ENCODE measurements around the gene SLC40A1.
"Not testable (repeated sequence)": the region's sequence is repeated elsewhere in the genome, so short reads cannot be mapped to it uniquely, and the experiment has no call there.

SLC40A1 gene

GRCh38 chr2:189580658-189581353 lies at the start of gene SLC40A1:
Gene SLC40A1, minus strand, starts transcription at chr2:189580786. Its CDS starts 326 bp downstream, at chr2:189580460.
- peak; percentile 81 for DNase-seq

GRCh38 chr2:189629531-189630453 lies 49.2 kb upstream of the SLC40A1 start:
- DNase-seq: no peak

DNA sequence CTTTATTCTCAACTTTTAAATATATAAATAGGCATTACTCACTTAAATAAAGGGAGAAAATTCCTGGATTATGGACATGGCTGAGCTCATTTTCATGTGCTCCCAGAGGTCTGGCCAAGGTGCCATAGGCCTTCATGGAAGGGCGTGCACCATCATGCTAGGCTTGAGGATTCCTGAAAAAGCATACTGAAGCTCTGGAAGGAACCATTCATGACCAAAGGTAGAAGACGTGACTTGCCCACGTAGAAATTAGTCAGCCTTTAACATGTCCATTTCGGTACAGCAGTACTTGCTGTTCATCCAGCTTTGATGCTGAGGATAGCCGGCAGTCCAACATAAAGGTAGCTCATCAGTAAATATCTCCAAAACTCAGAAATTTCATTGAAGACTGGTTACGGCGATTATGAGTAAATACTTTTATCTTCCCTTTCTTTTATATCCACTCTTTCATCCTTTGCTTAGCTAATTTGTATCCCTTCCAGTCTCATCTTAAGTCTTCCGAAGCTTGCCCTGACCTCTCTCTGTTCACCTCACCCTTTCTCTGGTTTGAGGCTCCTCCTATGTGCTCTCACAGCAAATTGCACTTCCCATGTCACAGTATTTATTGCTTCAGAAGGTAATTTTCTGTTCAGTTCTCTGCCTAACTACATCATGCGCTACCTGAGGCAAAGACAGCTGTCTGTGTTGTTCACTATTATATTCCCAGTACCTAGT lies 48.4 kb upstream of the SLC40A1 start:
- DNase-seq: no peak

DNA sequence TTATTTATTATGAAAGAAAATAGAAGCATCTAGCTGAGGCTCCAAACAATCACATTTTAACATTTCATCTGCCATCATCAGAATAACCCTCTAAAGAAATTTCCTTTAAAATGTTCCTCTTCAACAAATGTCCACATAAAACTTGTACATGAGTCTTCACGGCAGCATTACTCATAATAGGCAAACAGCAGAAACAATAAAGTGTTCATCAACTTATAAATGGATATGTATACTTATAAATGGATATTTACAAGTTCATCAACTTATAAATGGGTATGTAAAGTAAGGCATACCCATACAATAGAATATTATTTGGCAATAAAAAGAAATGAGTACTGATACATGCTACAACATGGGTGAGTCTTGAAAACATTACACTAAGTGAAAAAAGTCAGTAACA lies 47.2 kb upstream of the SLC40A1 start:
- DNase-seq: no peak

- DNase-seq: no peak
Measured at GRCh38 chr2:189625636-189626035, 45.0 kb upstream of the SLC40A1 start.

DNA sequence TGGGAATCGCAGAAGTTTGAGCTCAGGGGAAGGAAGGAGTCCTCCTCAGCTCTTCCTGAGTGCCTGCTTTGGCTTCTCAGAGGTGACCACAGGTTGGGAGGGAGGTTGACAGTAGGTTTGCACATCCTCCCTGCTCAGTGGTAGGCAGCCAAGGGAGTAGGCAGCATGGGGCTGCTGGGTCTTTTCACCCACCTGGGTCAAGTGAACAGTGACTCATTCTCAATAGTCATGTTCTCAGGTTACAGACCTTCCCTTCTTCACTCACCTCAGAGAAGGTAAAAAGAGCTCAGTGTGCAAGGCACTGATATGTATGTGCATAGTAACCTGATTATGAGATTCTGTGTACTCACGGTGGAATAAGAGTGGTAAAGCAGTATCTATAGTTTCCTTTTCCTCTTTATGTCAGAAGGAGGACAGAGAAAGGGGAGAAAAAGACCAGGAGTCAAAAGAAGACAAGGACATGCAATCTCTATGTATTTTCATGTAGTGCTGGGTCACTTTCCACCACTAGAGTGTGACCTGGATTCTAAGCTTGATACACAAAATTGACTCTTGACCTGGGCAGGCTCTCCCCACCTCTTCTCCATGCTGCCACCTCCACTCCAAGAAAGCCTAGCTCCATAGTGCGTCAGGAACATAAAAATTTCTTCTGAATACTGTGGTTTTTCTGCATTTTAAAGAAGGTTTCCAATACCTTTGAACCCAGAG lies 44.2 kb upstream of the SLC40A1 start:
- no peak for DNase-seq

DNA sequence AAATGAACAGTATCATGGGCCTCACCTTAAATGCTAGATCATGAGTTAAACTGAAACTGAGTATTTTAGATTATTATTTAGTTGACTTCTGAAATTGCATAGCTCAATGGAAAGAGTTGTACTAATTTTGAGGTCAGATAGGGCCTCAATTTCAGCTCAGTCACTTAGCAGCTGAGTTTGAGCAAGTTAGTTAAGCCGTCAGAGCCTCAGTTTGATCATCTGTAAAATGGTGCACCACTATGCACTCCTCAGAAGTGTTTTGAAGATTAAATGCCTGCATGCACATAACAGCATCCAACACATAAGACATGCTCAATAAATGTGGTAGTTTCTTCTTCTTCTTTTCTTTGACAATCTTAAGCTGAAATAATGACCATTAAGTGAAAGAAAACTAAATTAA lies 42.5 kb upstream of the SLC40A1 start:
- DNase-seq: no peak

DNA sequence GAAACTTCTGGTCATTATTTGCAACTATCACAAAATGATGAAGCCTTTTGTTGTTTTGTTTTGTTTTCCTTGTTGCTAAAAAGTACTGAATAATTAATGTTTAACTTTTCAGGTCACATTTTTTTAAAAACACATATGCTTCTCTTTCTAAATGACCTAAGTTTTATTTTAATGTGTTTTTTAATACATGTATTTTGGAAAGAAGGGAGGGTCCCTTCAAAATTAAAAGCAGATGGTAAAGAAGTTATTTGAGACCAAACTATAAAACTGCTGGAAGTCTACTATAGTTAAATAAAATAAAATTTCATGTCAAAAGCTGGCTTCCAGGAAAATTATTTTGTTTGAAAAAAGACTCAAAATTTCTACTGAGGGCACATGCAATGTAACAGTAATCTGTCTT lies 41.2 kb upstream of the SLC40A1 start:
- no peak for DNase-seq

- no peak for DNase-seq
Measured at GRCh38 chr2:189618197-189618596, 37.6 kb upstream of the SLC40A1 start.

DNA sequence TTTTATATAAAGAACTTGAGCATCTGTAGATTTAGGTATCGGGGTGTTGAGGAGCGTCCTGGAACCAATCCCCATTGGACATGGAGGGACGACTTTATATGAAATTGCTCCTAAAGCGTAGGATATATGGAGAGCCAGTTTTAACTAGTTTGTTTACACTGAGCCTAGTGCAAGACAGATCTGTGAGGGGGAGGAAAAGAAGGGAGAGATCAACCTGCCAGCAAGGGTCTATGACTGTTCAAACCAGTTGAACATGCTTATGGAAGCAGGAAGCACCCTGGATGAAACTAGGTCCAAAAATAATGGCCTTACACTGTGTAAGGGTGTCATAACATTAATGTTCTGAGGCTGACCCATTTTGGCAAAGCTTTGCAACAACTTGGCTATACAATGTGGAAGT lies 34.0 kb upstream of the SLC40A1 start:
- DNase-seq: no peak

GRCh38 chr2:189613650-189614420 lies 33.2 kb upstream of the SLC40A1 start:
- DNase-seq: no peak

- DNase-seq: no peak
Measured at GRCh38 chr2:189613077-189613636, 32.6 kb upstream of the SLC40A1 start.

DNA sequence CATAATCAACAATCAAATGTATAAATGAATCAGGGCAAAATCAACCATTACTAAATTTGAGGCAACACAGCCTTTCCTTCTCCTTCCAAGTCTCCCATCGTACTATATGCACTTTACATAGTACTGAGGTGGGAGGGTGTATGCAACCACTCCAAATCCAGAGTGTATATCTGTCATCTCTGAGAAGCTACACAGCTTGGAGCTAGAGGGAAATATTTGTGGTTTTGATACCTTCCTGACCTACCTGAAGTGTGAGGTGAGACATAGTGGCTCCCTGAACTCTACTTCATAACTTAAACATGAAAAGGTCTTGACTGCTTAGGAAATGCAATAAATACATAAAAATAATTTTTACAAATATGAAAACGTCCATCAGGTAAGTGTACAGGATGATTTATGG lies 30.1 kb upstream of the SLC40A1 start:
- DNase-seq: no peak

DNA sequence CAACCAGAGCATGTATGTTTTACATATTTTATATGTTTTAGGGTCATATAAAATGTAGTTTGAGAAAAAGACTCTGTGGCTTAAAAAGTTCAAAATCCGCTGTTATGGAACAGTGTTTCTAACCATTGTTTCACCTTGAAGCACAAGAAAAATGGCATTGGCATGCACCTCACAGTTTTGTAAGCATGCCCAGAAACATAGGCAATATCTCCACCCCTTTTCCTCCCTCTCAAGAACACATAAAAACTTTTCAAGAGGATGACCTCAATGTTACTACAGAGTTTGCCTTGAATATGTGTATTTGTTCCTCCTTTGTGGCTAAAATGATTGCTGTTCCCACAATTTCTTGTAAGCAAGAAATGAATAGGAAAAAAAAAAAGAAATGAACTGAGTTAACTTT lies 29.3 kb upstream of the SLC40A1 start:
- DNase-seq: no peak

DNA sequence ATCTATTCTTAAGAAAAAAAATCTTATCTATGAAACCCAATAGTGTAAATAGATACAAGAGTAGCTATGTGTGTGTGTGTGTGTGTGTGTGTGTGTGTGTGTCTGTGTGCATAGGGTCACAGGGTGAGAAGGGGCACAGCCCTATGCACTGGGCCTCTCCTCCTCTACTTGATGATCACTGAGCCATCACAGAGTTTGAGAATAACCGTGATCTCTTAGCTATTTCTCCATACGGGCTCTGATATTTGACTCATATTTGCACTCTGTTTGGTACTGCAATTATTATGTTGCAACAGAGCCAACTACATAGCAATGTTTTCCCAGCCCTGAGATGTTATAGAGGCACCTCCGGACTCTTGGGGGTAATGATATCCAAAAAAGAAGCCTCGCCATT lies 28.8 kb upstream of the SLC40A1 start:
- no peak for DNase-seq

- DNase-seq: no peak
Measured at GRCh38 chr2:189608795-189609422, 28.3 kb upstream of the SLC40A1 start.

DNA sequence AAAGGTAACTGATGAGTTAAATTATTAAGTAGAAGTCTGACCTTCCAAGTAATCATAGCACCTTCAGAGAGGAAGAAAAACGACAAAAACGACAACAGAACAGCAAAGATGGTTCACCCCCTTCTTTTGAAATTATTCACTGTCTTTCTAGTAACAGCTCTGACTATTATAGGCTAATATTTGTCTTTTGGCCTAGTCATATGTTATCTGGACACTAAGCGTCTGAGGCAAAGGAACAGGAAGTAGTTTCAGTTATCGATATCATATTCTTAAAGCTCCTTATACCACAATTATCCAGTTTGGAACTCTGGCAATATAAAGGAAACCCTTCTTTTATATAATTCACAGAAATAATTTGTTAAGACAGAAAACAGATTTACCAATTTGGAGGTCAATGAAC lies 27.6 kb upstream of the SLC40A1 start:
- no peak for DNase-seq

GRCh38 chr2:189602233-189602632 lies 21.6 kb upstream of the SLC40A1 start:
- no peak for DNase-seq

GRCh38 chr2:189601652-189602051 lies 21.1 kb upstream of the SLC40A1 start:
- not testable (repeated sequence) for DNase-seq

GRCh38 chr2:189601043-189601442 lies 20.5 kb upstream of the SLC40A1 start:
- DNase-seq: no peak

DNA sequence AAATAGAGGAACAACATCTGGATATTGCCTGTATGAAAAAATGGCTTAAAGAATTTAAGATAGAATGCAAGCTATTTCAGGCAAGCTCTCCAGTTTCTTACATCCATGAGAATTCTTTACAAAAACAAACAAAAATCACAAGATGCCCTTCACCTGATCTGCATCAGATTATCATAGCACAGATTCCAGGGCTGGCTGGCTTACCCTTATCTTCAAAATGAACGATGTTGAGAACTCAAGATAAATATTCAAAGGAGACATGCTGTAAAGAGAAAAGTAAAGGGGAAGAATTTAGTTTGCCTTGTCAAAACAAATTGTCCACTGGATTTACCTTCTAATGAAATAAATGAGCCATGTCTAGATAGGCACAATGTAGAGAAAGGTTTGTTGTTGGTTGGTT lies 18.7 kb upstream of the SLC40A1 start:
- no peak for DNase-seq
